ENCODE measurements around the gene KCNJ12.

KCNJ12 gene

DNA sequence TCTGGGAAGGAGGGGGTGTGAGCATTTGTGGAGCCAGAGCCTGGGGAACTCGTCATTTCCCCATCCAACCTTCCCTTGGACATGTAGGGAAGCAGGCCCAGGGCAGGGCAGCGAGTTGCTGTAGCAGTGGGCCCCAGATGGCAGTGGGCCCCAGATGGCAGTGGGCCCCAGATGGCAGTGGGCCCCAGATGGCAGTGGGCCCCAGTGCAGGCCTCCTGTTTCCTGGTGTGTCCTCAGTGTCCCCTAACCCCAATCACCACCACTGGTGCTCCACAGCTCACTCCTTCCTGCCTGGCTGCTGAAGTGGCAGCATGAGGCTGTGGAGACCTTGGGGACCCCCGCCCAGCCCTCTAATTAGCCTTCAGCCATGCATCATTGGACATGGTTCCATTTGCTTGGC lies 4.5 kb downstream of the KCNJ12 start:
- Mint-ChIP-seq H3K4me3 (no peak overlapping the region), H3K27ac (no peak overlapping the region), H3K27me3 (ENCODE audit: low read depth) (peaks cover 46% of the 10 kb centered on the region), H3K4me1 (peaks cover 4% of the 10 kb centered on the region), H3K36me3 (ENCODE audit: low read depth) (no peaks in the 10 kb centered on the region), H3K9me3 (no peaks in the 10 kb centered on the region)
- TF ChIP-seq, protein P1, sequence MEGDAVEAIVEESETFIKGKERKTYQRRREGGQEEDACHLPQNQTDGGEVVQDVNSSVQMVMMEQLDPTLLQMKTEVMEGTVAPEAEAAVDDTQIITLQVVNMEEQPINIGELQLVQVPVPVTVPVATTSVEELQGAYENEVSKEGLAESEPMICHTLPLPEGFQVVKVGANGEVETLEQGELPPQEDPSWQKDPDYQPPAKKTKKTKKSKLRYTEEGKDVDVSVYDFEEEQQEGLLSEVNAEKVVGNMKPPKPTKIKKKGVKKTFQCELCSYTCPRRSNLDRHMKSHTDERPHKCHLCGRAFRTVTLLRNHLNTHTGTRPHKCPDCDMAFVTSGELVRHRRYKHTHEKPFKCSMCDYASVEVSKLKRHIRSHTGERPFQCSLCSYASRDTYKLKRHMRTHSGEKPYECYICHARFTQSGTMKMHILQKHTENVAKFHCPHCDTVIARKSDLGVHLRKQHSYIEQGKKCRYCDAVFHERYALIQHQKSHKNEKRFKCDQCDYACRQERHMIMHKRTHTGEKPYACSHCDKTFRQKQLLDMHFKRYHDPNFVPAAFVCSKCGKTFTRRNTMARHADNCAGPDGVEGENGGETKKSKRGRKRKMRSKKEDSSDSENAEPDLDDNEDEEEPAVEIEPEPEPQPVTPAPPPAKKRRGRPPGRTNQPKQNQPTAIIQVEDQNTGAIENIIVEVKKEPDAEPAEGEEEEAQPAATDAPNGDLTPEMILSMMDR (IDR thresholded peaks at IDR 0.05; ENCODE audit: unreplicated experiment in 3 of 3): no peak

DNA sequence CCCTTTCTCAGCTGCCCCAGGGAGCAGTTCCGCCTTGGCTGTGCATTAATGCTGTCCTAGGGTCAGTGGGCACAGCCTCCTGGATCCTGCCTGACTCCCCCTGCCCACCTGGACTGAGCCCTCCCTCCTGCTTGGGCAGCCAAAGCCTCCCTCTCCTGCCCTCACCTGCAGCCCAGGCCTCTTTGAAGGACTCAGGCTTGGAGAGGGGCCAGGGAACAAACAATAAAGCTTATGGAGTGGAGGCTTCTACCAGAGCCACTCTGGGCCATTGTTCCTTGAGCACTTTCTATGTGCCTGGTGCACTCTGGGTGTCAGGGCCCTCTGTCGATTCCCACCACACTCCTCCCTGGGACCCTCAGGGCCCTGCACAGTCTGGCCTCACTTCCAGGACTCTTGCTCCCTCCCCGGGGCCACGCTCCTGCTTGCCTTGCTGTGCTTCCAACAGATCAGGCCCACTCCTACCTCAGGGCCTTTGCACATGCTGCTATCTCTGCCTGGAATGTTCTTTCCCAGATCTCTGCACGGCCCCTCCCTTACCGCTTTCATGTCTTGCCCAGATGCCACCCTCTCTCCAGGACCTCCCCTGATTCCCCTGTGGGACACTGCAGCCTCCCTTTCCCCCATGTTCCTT lies 5.0 kb downstream of the KCNJ12 start:
- Mint-ChIP-seq H3K4me1 (no peaks in the 10 kb centered on the region), H3K4me3 (no peak overlapping the region), H3K27me3 (ENCODE audit: low read depth) (peaks cover 41% of the 10 kb centered on the region), H3K9me3 (no peaks in the 10 kb centered on the region), H3K36me3 (ENCODE audit: low read depth) (no peaks in the 10 kb centered on the region), H3K27ac (no peak overlapping the region)
- TF ChIP-seq, protein P1 (IDR thresholded peaks at IDR 0.05; ENCODE audit: unreplicated experiment in 3 of 3): no peak

DNA sequence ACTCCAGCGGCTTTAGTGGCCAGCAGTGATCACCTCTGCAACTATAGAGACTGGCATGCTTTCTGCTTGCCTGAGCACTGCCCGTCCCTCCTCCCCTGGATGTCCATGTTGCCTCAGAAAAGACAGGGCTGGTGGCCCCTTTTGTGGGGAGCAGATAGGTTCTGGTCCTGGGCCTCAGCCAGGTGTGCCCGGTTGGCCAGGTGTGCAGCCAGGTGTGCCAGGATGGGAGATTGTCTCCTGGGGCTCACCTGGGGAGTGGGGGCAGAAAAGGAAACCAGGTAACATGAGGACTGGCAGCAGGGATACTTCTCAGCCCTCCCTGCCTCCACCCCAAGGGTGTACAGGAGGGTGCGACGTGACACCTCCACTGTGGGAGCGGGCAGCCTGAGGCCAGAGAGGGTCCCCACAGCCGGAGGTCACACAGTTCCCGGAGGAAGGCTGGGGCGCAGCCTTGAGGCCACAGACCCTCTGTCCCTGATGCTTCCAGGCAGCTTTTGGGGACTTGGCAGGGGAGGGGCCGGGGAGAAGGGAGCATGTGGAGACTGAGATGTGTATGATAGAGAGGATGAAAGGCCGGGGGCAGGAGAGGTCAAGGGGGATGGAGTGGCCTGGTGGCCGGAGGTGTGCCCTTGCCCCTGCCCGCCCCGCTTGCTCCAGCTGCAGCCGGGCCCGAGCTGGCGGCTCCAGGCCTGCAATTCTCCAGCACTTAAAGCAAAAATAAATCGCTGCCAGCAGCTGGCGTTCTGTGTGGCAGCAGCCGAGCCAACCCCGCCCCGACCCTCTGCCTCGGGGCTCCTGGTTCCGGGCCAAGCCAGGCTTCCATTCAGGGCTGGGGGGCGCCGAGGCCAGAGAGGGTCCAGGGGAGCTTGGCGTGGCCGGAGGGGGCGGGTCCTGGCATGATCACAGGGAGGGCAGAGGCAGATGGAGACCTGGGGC lies 6.7 kb downstream of the KCNJ12 start:
- Mint-ChIP-seq H3K36me3 (ENCODE audit: low read depth) (no peaks in the 10 kb centered on the region), H3K4me3 (no peak overlapping the region), H3K27ac (no peak overlapping the region), H3K27me3 (ENCODE audit: low read depth) (peaks cover 32% of the 10 kb centered on the region), H3K4me1 (peaks cover 2% of the 10 kb centered on the region), H3K9me3 (no peaks in the 10 kb centered on the region)
- TF ChIP-seq, protein P1 (IDR thresholded peaks at IDR 0.05; ENCODE audit: unreplicated experiment in 3 of 3): no peak

DNA sequence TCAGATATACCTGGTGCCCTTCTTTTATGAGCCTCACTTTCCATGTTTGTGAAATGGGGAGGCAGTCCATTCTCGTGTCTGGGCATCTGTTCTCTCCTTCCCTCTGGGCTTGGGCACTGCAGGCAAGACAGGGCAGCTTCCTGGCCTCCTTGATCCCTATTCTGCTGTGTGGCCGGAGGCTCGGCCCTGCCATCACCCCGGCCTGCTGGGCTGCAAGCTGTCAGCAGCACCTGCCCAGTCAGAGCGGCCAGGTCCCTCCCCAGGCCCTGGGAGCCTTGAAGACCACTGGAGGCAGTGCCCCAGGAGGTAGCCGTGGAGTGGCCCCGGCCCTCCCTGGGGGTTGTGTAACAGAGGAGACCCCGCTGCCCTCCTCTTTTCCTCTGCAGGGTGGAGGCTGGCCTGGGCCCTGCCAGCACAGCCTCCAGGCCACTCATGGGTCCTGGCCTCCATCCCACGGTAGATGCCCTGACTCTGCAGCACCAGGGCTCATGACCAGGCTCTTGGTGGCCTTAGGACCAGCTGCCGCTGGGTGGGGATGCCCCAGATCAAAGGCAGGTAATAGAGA lies 9.2 kb downstream of the KCNJ12 start:
- H3K4me1 Mint-ChIP-seq: peaks cover 7% of the 10 kb centered on the region
- no peaks in the 10 kb centered on the region for H3K9me3 Mint-ChIP-seq
- no peak overlapping the region for H3K4me3 Mint-ChIP-seq
- H3K27ac Mint-ChIP-seq: no peak overlapping the region
- no peaks in the 10 kb centered on the region for H3K36me3 Mint-ChIP-seq (ENCODE audit: low read depth)
- peaks cover 13% of the 10 kb centered on the region for H3K27me3 Mint-ChIP-seq (ENCODE audit: low read depth)
- TF ChIP-seq, protein P1 (IDR thresholded peaks at IDR 0.05; ENCODE audit: unreplicated experiment in 3 of 3): no peak

DNA sequence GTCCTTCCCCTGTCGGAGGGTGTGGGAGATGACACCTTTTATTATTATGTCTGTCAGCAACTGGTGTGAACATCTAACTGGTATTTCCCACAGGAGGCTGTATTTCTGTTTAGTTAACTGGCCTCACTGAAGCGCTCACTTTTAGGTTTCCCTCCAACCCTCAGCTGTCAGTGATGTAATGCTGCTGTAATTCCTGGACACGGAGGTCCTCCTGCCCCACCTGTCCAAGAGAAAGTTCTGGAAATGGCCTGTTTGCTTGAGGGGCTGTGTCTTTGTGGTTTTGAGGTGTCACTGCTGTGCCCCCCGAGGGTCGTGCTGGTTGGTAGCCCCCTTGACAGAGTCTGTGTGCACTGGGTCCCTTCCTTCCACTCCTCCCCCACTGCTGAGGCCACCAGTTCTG lies 11.5 kb downstream of the KCNJ12 start:
- Mint-ChIP-seq H3K4me1 (peaks cover 14% of the 10 kb centered on the region), H3K27ac (no peak overlapping the region), H3K4me3 (no peak overlapping the region), H3K9me3 (no peaks in the 10 kb centered on the region), H3K27me3 (ENCODE audit: low read depth) (peaks cover 21% of the 10 kb centered on the region), H3K36me3 (ENCODE audit: low read depth) (no peaks in the 10 kb centered on the region)
- TF ChIP-seq, protein P1 (IDR thresholded peaks at IDR 0.05; ENCODE audit: unreplicated experiment in 3 of 3): no peak
